ENCODE results near the gene MACIR. TPM values are rescaled to one million over a fixed set of nuclear protein-coding genes. Genes with fewer than 3 reads are reported as not detected.

The MACIR gene
- total RNA-seq, 1 donor from 2014 or later, result 6.8 TPM

DNA sequence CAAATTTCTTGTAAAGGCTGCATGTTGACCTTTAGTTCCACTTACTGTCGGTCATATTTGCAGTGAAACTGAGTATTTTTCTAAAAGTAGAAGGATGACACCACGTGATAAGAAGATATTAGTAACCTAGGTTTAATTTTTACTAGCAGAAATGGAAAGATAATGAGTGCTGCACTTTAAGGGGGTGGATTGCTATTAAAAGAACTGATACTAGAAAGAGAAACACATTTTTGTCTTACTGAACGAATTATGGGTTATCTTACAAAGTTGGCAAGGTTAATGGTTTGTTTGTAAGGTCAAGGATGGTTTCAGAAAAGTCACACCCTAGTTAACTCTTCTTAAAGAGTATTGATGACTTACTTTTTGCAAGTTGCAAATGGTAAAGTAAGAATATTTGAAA lies 2.4 kb downstream of the MACIR start:
- Mint-ChIP-seq H3K4me1 (ENCODE audit: low read depth, unreplicated experiment) (peaks cover 4% of the 10 kb centered on the region), H3K36me3 (ENCODE audit: unreplicated experiment) (no peaks in the 10 kb centered on the region), H3K27ac (ENCODE audit: unreplicated experiment) (no peak overlapping the region), H3K4me3 (ENCODE audit: unreplicated experiment) (no peak overlapping the region), H3K27me3 (ENCODE audit: unreplicated experiment) (no peaks in the 10 kb centered on the region), H3K9me3 (ENCODE audit: unreplicated experiment) (peaks cover 3% of the 10 kb centered on the region)
- DNase-seq, result no peak
- TF ChIP-seq CTCF (IDR thresholded peaks at IDR 0.05; ENCODE audit: partially characterized antibody, unreplicated experiment), result no peak

GRCh38 chr5:103262422-103262871 lies 3.9 kb downstream of the MACIR start:
- Mint-ChIP-seq H3K4me3 (ENCODE audit: unreplicated experiment) (no peak overlapping the region), H3K27me3 (ENCODE audit: unreplicated experiment) (no peaks in the 10 kb centered on the region)

DNA sequence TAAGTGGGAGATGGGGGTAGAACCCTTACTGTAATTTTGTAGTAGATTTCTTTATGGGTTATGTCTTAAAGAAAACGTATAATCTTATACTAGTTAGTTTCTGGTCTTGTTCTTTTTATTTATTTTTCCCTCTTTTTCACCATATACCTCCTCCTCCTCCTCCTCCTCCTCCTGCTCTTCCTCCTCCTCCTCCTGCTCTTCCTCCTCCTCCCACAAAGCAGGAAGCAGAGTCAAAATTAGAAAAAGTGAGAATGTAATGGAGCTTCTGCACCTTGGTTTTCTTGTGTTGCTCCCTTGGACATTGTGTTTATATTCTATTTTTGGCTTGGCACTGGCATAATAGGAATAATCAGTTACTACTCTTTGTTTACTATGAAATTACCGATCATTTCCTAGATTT lies 4.5 kb downstream of the MACIR start:
- H3K4me1 Mint-ChIP-seq (ENCODE audit: low read depth, unreplicated experiment), result peaks cover 4% of the 10 kb centered on the region
- H3K27ac Mint-ChIP-seq (ENCODE audit: unreplicated experiment), result no peak overlapping the region
- H3K4me3 Mint-ChIP-seq (ENCODE audit: unreplicated experiment), result no peak overlapping the region

More at GRCh38 chr5:103262422-103262871, 3.9 kb downstream of the MACIR start:
- H3K4me1 Mint-ChIP-seq (ENCODE audit: low read depth, unreplicated experiment), result peaks cover 4% of the 10 kb centered on the region
- H3K27ac Mint-ChIP-seq (ENCODE audit: unreplicated experiment), result no peak overlapping the region
- peaks cover 3% of the 10 kb centered on the region for H3K9me3 Mint-ChIP-seq (ENCODE audit: unreplicated experiment)
- DNase-seq, result no peak
- TF ChIP-seq CTCF (IDR thresholded peaks at IDR 0.05; ENCODE audit: partially characterized antibody, unreplicated experiment), result no peak
- no peaks in the 10 kb centered on the region for H3K36me3 Mint-ChIP-seq (ENCODE audit: unreplicated experiment)

GRCh38 chr5:103264508-103264907 lies 5.9 kb downstream of the MACIR start:
- H3K4me3 Mint-ChIP-seq (ENCODE audit: unreplicated experiment), result no peak overlapping the region
- no peaks in the 10 kb centered on the region for H3K36me3 Mint-ChIP-seq (ENCODE audit: unreplicated experiment)
- H3K4me1 Mint-ChIP-seq (ENCODE audit: low read depth, unreplicated experiment), result peaks cover 4% of the 10 kb centered on the region
- H3K27ac Mint-ChIP-seq (ENCODE audit: unreplicated experiment), result no peak overlapping the region
- peaks cover 3% of the 10 kb centered on the region for H3K9me3 Mint-ChIP-seq (ENCODE audit: unreplicated experiment)
- DNase-seq, result no peak
- H3K27me3 Mint-ChIP-seq (ENCODE audit: unreplicated experiment), result no peaks in the 10 kb centered on the region
- no peak for TF ChIP-seq CTCF (IDR thresholded peaks at IDR 0.05; ENCODE audit: partially characterized antibody, unreplicated experiment)

More for the DNA sequence above, 4.5 kb downstream of the MACIR start:
- peaks cover 3% of the 10 kb centered on the region for H3K9me3 Mint-ChIP-seq (ENCODE audit: unreplicated experiment)
- TF ChIP-seq CTCF (IDR thresholded peaks at IDR 0.05; ENCODE audit: partially characterized antibody, unreplicated experiment), result no peak
- no peaks in the 10 kb centered on the region for H3K36me3 Mint-ChIP-seq (ENCODE audit: unreplicated experiment)
- DNase-seq, result no peak
- no peaks in the 10 kb centered on the region for H3K27me3 Mint-ChIP-seq (ENCODE audit: unreplicated experiment)

GRCh38 chr5:103270581-103270980 lies 12.0 kb downstream of the MACIR start:
- no peak for TF ChIP-seq CTCF (IDR thresholded peaks at IDR 0.05; ENCODE audit: partially characterized antibody, unreplicated experiment)
- no peaks in the 10 kb centered on the region for H3K36me3 Mint-ChIP-seq (ENCODE audit: unreplicated experiment)
- no peak overlapping the region for H3K4me3 Mint-ChIP-seq (ENCODE audit: unreplicated experiment)
- DNase-seq, result no peak
- no peaks in the 10 kb centered on the region for H3K4me1 Mint-ChIP-seq (ENCODE audit: low read depth, unreplicated experiment)
- H3K27me3 Mint-ChIP-seq (ENCODE audit: unreplicated experiment), result no peaks in the 10 kb centered on the region
- no peaks in the 10 kb centered on the region for H3K9me3 Mint-ChIP-seq (ENCODE audit: unreplicated experiment)
- H3K27ac Mint-ChIP-seq (ENCODE audit: unreplicated experiment), result no peak overlapping the region
